Measurements from ENCODE around the gene STX7.

STX7 gene

GRCh38 chr6:132479131-132479530, 33.8 kb downstream of the STX7 start:
- CTCF ChIA-PET = interaction anchor here (0.8 to 10.2 kb wide), 3 partner anchors 173 to 200 kb away, joined by 3 to 203 read pairs (median 9); no protein-coding TSS in a partner anchor
- H3K4me3 ChIP-seq (ENCODE audit: low read depth, low read length) = no peak overlapping the region
- TF ChIP-seq PRDM10 (tag by site-specific recombination; IDR thresholded peaks at IDR 0.05) = peak; percentile 47
- peak; percentile 84 for TF ChIP-seq ZBTB48 (tag by site-specific recombination; IDR thresholded peaks at IDR 0.05)
- 0 out of 2 replicates have a peak, but pooled peaks have one; percentile 38 for TF ChIP-seq TRIM28 (IDR thresholded peaks at IDR 0.05; ENCODE audit: borderline replicate concordance, low read length)
- peak; percentile 75 for TF ChIP-seq FEZF1 (tag by site-specific recombination; IDR thresholded peaks at IDR 0.05)
- no peak for TF ChIP-seq HOXA7 (CRISPR knock-in tag; IDR thresholded peaks at IDR 0.05; ENCODE audit: borderline replicate concordance)
- TF ChIP-seq WT1 (tag by site-specific recombination; IDR thresholded peaks at IDR 0.05) = no peak
- H3K27ac ChIP-seq (ENCODE audit: extremely low read depth, low read depth, low read length) = no peak overlapping the region
- POLR2A ChIA-PET = no interaction called here
- no peaks in the 10 kb centered on the region; a peak in 1 of 3 replicates for H3K36me3 ChIP-seq (ENCODE audit: control insufficient read depth in 2 of 2, insufficient read depth in 1 of 2, low read length in 2 of 2)
- no peaks in the 10 kb centered on the region for H3K9me3 ChIP-seq (ENCODE audit: control insufficient read depth, insufficient read depth, low read depth, low read length)
- peaks cover 11% of the 10 kb centered on the region for H3K4me1 ChIP-seq (ENCODE audit: control insufficient read depth, insufficient read depth, low read length)

- Histone ChIP-seq H3K4me1 (ENCODE audit: control insufficient read depth, insufficient read depth, low read length) (peaks cover 9% of the 10 kb centered on the region), H3K36me3 (ENCODE audit: control insufficient read depth in 2 of 2, insufficient read depth in 1 of 2, low read length in 2 of 2) (no peaks in the 10 kb centered on the region; a peak in 1 of 3 replicates), H3K27ac (ENCODE audit: extremely low read depth, low read depth, low read length) (no peak overlapping the region), H3K9me3 (ENCODE audit: control insufficient read depth, insufficient read depth, low read depth, low read length) (no peaks in the 10 kb centered on the region), H3K4me3 (ENCODE audit: low read depth, low read length) (no peak overlapping the region)
- ChIA-PET POLR2A (no interaction called here), CTCF (interaction anchor here (2.3 to 10.2 kb wide), 2 partner anchors 178 to 199 kb away, joined by 9 to 203 read pairs; no protein-coding TSS in a partner anchor)
- 0 out of 2 replicates have a peak, but pooled peaks have one; percentile 15 for TF ChIP-seq ZNF600 (tag by site-specific recombination; IDR thresholded peaks at IDR 0.05)
- no peak for TF ChIP-seq SCRT1 (tag by site-specific recombination; IDR thresholded peaks at IDR 0.05; ENCODE audit: borderline replicate concordance)
- TF ChIP-seq ZNF239 (tag by site-specific recombination; IDR thresholded peaks at IDR 0.05) = no peak
These were observed 34.2 kb downstream of the STX7 start for GRCh38 chr6:132478674-132479073.

DNA sequence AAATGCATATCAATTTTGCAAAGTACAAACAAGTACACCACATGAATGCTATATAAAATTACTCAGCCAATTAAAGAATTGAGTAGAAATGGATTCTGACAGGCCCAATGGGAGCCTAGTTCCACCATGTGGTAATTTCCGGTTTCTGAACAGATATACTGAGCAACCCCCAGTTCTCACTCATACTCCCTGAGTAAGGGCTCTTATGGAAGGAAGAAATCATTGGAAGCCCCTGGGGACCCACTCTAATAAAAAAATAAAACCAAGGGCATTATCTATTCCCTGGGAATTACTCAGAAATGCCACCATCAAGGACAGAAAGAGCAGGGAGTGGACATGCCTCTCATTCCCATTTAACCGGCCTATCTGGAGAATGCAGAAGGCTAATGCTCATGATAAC, 34.6 kb downstream of the STX7 start:
- no peak for TF ChIP-seq ZNF112 (tag by site-specific recombination; IDR thresholded peaks at IDR 0.05)
- TF ChIP-seq SP2 (tag by site-specific recombination; IDR thresholded peaks at IDR 0.05) = no peak
- TF ChIP-seq ZNF223 (tag by site-specific recombination; IDR thresholded peaks at IDR 0.05) = no peak
- TF ChIP-seq ZBTB49 (tag by site-specific recombination; IDR thresholded peaks at IDR 0.05; ENCODE audit: low read depth) = no peak
- TF ChIP-seq KLF16 (tag by site-specific recombination; IDR thresholded peaks at IDR 0.05) = no peak
- ChIA-PET CTCF (interaction anchor here (2.3 kb wide), 1 partner anchor 199 kb away, joined by 9 read pairs; no protein-coding TSS in a partner anchor), POLR2A (no interaction called here)
- Histone ChIP-seq H3K36me3 (ENCODE audit: control insufficient read depth in 2 of 2, insufficient read depth in 1 of 2, low read length in 2 of 2) (no peaks in the 10 kb centered on the region; a peak in 1 of 3 replicates), H3K4me1 (ENCODE audit: control insufficient read depth, insufficient read depth, low read length) (peaks cover 6% of the 10 kb centered on the region; the same call in 1 of the 2 replicates), H3K27ac (ENCODE audit: extremely low read depth, low read depth, low read length) (no peak overlapping the region), H3K9me3 (ENCODE audit: control insufficient read depth, insufficient read depth, low read depth, low read length) (no peaks in the 10 kb centered on the region), H3K4me3 (ENCODE audit: low read depth, low read length) (no peak overlapping the region)
